ENCODE data around the gene CS. TPM values are rescaled to one million over a fixed set of nuclear protein-coding genes. Genes with fewer than 3 reads are reported as not detected.
A peak's percentile ranks its signal among the peaks of the same experiment; 100 is the strongest.

CS gene
- total and polyA plus RNA-seq, 2 donors (not counting 1 experiment from before 2014, with no cell fraction given) = 117 to 170 TPM

- no peaks in the 10 kb centered on the region for H3K9me3 ChIP-seq (ENCODE audit: control insufficient read depth, insufficient read depth, low read depth, low read length)
- no peaks in the 10 kb centered on the region for H3K27me3 ChIP-seq (ENCODE audit: control insufficient read depth, insufficient read depth, low read length)
- H3K36me3 ChIP-seq (ENCODE audit: control insufficient read depth, insufficient read depth, low read length) = peaks cover 50% of the 10 kb centered on the region
- H3K4me3 ChIP-seq (replicated peaks in 1 of 4; ENCODE audit: control extremely low read depth in 1 of 4, insufficient read depth in 1 of 4, low read depth in 3 of 4, low read length in 4 of 4) = no peak overlapping the region
- no peaks in the 10 kb centered on the region for H4K20me1 ChIP-seq (ENCODE audit: control insufficient read depth, extremely low read depth, insufficient read depth, low read length)
- TF ChIP-seq CTCF (conservative IDR thresholded peaks at IDR 0.05 in 1 of 2, IDR thresholded peaks at IDR 0.05 in 1 of 2; ENCODE audit: low read depth in 1 of 2, low read length in 2 of 2) = no peak
- no peak for TF ChIP-seq EZH2 (IDR thresholded peaks at IDR 0.05; ENCODE audit: low read length, missing control alignments)
- DNase-seq (ENCODE audit: low read depth in 2 of 2) = no peak
- no peak overlapping the region for H3K27ac ChIP-seq (ENCODE audit: insufficient read depth, low read length)
- no peaks in the 10 kb centered on the region for H3K4me1 ChIP-seq (ENCODE audit: control insufficient read depth, extremely low read depth, insufficient read depth, low read length)
- H3K9ac ChIP-seq (ENCODE audit: insufficient read depth, low read length) = no peak overlapping the region
- no peak overlapping the region for H2AFZ ChIP-seq (ENCODE audit: low read length)
- no peaks in the 10 kb centered on the region for H3K79me2 ChIP-seq (ENCODE audit: control insufficient read depth, insufficient read depth, low read length)
- H3K4me2 ChIP-seq (ENCODE audit: extremely low read depth, insufficient read depth, low read length) = no peak overlapping the region
Measured at GRCh38 chr12:56242986-56243385, 57.1 kb downstream of the CS start.

GRCh38 chr12:56241424-56242303 lies 58.5 kb downstream of the CS start:
- H3K79me2 ChIP-seq (ENCODE audit: control insufficient read depth, insufficient read depth, low read length) = no peaks in the 10 kb centered on the region
- no peak for TF ChIP-seq CTCF (conservative IDR thresholded peaks at IDR 0.05 in 1 of 2, IDR thresholded peaks at IDR 0.05 in 1 of 2; ENCODE audit: low read depth in 1 of 2, low read length in 2 of 2)
- no peak for TF ChIP-seq EZH2 (IDR thresholded peaks at IDR 0.05; ENCODE audit: low read length, missing control alignments)
- H3K4me3 ChIP-seq (replicated peaks in 1 of 4; ENCODE audit: control extremely low read depth in 1 of 4, insufficient read depth in 1 of 4, low read depth in 3 of 4, low read length in 4 of 4) = no peak overlapping the region
- H3K9ac ChIP-seq (ENCODE audit: insufficient read depth, low read length) = no peak overlapping the region
- H3K27ac ChIP-seq (ENCODE audit: insufficient read depth, low read length) = no peak overlapping the region
- no peak overlapping the region for H3K4me2 ChIP-seq (ENCODE audit: extremely low read depth, insufficient read depth, low read length)
- no peaks in the 10 kb centered on the region for H3K4me1 ChIP-seq (ENCODE audit: control insufficient read depth, extremely low read depth, insufficient read depth, low read length)
- H3K9me3 ChIP-seq (ENCODE audit: control insufficient read depth, insufficient read depth, low read depth, low read length) = no peaks in the 10 kb centered on the region
- peaks cover 44% of the 10 kb centered on the region for H3K36me3 ChIP-seq (ENCODE audit: control insufficient read depth, insufficient read depth, low read length)
- H4K20me1 ChIP-seq (ENCODE audit: control insufficient read depth, extremely low read depth, insufficient read depth, low read length) = no peaks in the 10 kb centered on the region
- H3K27me3 ChIP-seq (ENCODE audit: control insufficient read depth, insufficient read depth, low read length) = no peaks in the 10 kb centered on the region
- H2AFZ ChIP-seq (ENCODE audit: low read length) = no peak overlapping the region
- no peak for DNase-seq (ENCODE audit: low read depth in 2 of 2)

GRCh38 chr12:56237552-56237951 lies 62.6 kb downstream of the CS start:
- Histone ChIP-seq H3K9ac (ENCODE audit: insufficient read depth, low read length) (no peak overlapping the region), H2AFZ (ENCODE audit: low read length) (no peak overlapping the region), H3K27me3 (ENCODE audit: control insufficient read depth, insufficient read depth, low read length) (no peaks in the 10 kb centered on the region), H3K4me3 (replicated peaks in 1 of 4; ENCODE audit: control extremely low read depth in 1 of 4, insufficient read depth in 1 of 4, low read depth in 3 of 4, low read length in 4 of 4) (no peak overlapping the region), H3K79me2 (ENCODE audit: control insufficient read depth, insufficient read depth, low read length) (no peaks in the 10 kb centered on the region), H3K36me3 (ENCODE audit: control insufficient read depth, insufficient read depth, low read length) (peaks cover 20% of the 10 kb centered on the region), H3K27ac (ENCODE audit: insufficient read depth, low read length) (no peak overlapping the region), H3K4me1 (ENCODE audit: control insufficient read depth, extremely low read depth, insufficient read depth, low read length) (no peaks in the 10 kb centered on the region), H3K9me3 (ENCODE audit: control insufficient read depth, insufficient read depth, low read depth, low read length) (no peaks in the 10 kb centered on the region), H3K4me2 (ENCODE audit: extremely low read depth, insufficient read depth, low read length) (no peak overlapping the region), H4K20me1 (ENCODE audit: control insufficient read depth, extremely low read depth, insufficient read depth, low read length) (no peaks in the 10 kb centered on the region)
- DNase-seq (ENCODE audit: low read depth in 2 of 2) = peak in 1 of 2 donors; percentile 13
- no peak for TF ChIP-seq CTCF (conservative IDR thresholded peaks at IDR 0.05 in 1 of 2, IDR thresholded peaks at IDR 0.05 in 1 of 2; ENCODE audit: low read depth in 1 of 2, low read length in 2 of 2)
- TF ChIP-seq EZH2 (IDR thresholded peaks at IDR 0.05; ENCODE audit: low read length, missing control alignments) = no peak
